ENCODE measurements around the gene ENC1.

ENC1 gene

GRCh38 chr5:74599148-74599547 lies 41.4 kb downstream of the ENC1 start:
- DNase-seq: no peak

- DNase-seq: no peak
Observed at GRCh38 chr5:74598731-74599130, 41.8 kb downstream of the ENC1 start.

GRCh38 chr5:74596927-74597326 lies 43.6 kb downstream of the ENC1 start:
- no peak for DNase-seq

GRCh38 chr5:74595143-74595925 lies 45.2 kb downstream of the ENC1 start:
- DNase-seq: no peak

GRCh38 chr5:74594137-74595040 lies 46.1 kb downstream of the ENC1 start:
- DNase-seq: no peak

- no peak for DNase-seq
Observed at GRCh38 chr5:74589204-74590056, 51.1 kb downstream of the ENC1 start.

GRCh38 chr5:74588415-74588814 lies 52.1 kb downstream of the ENC1 start:
- DNase-seq: no peak

- no peak for DNase-seq
Observed at GRCh38 chr5:74587890-74588289, 52.6 kb downstream of the ENC1 start.

GRCh38 chr5:74587300-74587699 lies 53.2 kb downstream of the ENC1 start:
- no peak for DNase-seq

- no peak for DNase-seq
Observed at GRCh38 chr5:74586856-74587255, 53.7 kb downstream of the ENC1 start.

GRCh38 chr5:74582853-74583252 lies 57.7 kb downstream of the ENC1 start:
- DNase-seq: no peak

- DNase-seq: no peak
Observed at GRCh38 chr5:74581988-74582365, 58.6 kb downstream of the ENC1 start.

- DNase-seq: no peak
Observed at GRCh38 chr5:74580729-74581109, 59.8 kb downstream of the ENC1 start.

- peak in 4 of 6 experiments; percentile 3 to 71 (median 28) for DNase-seq
Observed at GRCh38 chr5:74579215-74579614, 61.3 kb downstream of the ENC1 start.

- no peak for DNase-seq
Observed at GRCh38 chr5:74578356-74579044, 62.0 kb downstream of the ENC1 start.
